ENCODE results near the gene DDX42. TPM values are rescaled to one million over a fixed set of nuclear protein-coding genes. Genes with fewer than 3 reads are reported as not detected.

Gene DDX42
- total RNA-seq, 4 donors from 2014 or later: 27.1 to 88.5 (median 51.9) TPM

DNA sequence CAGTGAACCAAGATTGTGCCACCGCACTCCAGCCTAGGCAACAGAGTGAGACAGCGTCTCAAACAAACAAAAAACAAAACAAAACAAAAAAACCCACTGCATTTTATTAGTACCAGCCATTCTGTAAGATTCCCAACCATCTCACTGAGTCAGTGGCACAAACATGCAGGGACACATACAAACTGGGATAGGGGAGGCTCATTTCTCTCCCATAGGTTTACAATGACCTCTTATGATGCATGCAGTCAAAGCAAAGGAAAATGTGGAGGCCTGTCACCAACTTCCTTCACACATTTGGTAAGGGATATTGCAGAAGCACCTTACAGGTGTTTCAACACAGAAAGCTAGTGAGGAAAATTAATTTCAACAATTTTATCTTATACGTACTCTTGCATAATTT is 19.9 kb upstream of the DDX42 start:
- H3K9me3 ChIP-seq: no peaks in the 10 kb centered on the region
- H3K36me3 ChIP-seq: peaks cover 4 to 100% (median 18%) of the 10 kb centered on the region in 3 donors
- DNase-seq: no peak
- no peak overlapping the region for H3K4me3 ChIP-seq
- intact Hi-C loops (cut with DNase I): no loop called here
- TF ChIP-seq POLR2A (IDR thresholded peaks at IDR 0.05): no peak
- TF ChIP-seq, protein P1, sequence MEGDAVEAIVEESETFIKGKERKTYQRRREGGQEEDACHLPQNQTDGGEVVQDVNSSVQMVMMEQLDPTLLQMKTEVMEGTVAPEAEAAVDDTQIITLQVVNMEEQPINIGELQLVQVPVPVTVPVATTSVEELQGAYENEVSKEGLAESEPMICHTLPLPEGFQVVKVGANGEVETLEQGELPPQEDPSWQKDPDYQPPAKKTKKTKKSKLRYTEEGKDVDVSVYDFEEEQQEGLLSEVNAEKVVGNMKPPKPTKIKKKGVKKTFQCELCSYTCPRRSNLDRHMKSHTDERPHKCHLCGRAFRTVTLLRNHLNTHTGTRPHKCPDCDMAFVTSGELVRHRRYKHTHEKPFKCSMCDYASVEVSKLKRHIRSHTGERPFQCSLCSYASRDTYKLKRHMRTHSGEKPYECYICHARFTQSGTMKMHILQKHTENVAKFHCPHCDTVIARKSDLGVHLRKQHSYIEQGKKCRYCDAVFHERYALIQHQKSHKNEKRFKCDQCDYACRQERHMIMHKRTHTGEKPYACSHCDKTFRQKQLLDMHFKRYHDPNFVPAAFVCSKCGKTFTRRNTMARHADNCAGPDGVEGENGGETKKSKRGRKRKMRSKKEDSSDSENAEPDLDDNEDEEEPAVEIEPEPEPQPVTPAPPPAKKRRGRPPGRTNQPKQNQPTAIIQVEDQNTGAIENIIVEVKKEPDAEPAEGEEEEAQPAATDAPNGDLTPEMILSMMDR (IDR thresholded peaks at IDR 0.05): no peak
- no peaks in the 10 kb centered on the region for H3K4me1 ChIP-seq
- H3K27me3 ChIP-seq: no peaks in the 10 kb centered on the region
- H3K27ac ChIP-seq: no peak overlapping the region
- WGBS, 2 donors: 86 to 95% methylated on average over 3 of the region's 3 CpGs

DNA sequence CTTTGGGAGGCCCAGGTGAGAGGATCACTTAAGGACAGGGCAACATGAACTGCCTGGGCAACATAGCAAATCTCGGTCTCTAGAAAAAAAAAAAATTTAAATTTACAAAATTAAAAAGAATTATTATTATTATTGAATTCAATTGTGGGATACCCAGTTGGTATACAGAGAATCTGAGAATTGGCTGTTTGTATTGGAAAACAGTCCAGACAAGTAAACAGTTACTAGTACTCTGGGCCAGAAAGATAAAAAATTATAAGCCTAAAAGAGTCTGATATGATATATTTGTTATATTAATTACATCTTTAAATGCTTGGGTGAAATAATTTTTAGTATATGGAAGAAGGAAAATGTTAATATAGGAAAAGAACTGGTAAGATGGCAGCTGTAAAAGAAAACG is 15.5 kb upstream of the DDX42 start:
- peaks cover 4 to 100% (median 31%) of the 10 kb centered on the region in 3 donors for H3K36me3 ChIP-seq
- no peak for TF ChIP-seq POLR2A (IDR thresholded peaks at IDR 0.05)
- TF ChIP-seq, protein P1 (IDR thresholded peaks at IDR 0.05): no peak
- H3K27ac ChIP-seq: no peak overlapping the region
- H3K4me3 ChIP-seq: no peak overlapping the region
- DNase-seq: no peak
- no peaks in the 10 kb centered on the region for H3K9me3 ChIP-seq
- no peaks in the 10 kb centered on the region for H3K4me1 ChIP-seq
- no peaks in the 10 kb centered on the region for H3K27me3 ChIP-seq
- WGBS, 2 donors: 71 to 79% methylated on average over 2 of the region's 2 CpGs
- intact Hi-C loops (cut with DNase I): no loop called here

DNA sequence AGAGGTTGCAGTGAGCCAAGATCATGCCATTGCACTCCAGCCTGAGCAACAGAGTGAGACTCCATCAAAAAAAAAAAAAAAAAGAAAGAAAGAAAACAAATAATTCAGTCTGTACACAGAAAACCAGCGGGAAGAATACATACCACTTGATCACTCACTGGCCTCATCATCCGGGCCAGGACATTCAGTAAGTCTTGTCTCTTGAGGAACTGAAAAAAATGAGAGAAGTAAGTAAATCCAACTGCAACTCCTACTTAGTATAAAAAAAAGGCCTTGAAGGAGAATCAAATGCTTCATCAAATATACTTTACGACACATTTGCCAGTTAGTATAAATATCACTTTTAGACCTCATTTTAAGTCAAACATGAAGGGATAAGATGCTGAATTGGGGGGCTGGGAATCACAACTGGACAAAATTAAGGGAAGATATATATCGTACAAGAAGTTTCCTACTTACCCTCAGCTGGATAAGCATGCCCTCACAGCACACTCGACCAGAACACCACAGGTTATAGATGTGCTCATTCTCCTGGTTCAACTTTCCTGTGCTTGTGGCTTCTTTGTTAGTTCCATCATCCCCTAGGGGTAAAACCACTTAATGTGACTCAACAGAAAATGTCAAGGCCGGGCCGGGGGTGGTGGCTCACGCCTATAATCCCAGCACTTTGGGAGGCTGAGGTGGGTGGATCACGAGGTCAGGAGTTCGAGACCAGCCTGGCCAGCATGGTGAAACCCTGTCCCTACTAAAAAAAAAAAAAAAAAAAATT is 13.0 kb upstream of the DDX42 start:
- TF ChIP-seq, protein P1 (IDR thresholded peaks at IDR 0.05): no peak
- TF ChIP-seq POLR2A (IDR thresholded peaks at IDR 0.05): no peak
- H3K27ac ChIP-seq: no peak overlapping the region
- H3K27me3 ChIP-seq: no peaks in the 10 kb centered on the region
- H3K9me3 ChIP-seq: no peaks in the 10 kb centered on the region
- H3K4me3 ChIP-seq: no peak overlapping the region
- intact Hi-C loops (cut with DNase I): no loop called here
- DNase-seq: no peak
- 56 to 65% methylated on average over 6 to 9 of the region's 10 CpGs for WGBS, 2 donors
- peaks cover 0 to 100% (median 33%) of the 10 kb centered on the region in 3 donors for H3K36me3 ChIP-seq
- no peaks in the 10 kb centered on the region for H3K4me1 ChIP-seq

DNA sequence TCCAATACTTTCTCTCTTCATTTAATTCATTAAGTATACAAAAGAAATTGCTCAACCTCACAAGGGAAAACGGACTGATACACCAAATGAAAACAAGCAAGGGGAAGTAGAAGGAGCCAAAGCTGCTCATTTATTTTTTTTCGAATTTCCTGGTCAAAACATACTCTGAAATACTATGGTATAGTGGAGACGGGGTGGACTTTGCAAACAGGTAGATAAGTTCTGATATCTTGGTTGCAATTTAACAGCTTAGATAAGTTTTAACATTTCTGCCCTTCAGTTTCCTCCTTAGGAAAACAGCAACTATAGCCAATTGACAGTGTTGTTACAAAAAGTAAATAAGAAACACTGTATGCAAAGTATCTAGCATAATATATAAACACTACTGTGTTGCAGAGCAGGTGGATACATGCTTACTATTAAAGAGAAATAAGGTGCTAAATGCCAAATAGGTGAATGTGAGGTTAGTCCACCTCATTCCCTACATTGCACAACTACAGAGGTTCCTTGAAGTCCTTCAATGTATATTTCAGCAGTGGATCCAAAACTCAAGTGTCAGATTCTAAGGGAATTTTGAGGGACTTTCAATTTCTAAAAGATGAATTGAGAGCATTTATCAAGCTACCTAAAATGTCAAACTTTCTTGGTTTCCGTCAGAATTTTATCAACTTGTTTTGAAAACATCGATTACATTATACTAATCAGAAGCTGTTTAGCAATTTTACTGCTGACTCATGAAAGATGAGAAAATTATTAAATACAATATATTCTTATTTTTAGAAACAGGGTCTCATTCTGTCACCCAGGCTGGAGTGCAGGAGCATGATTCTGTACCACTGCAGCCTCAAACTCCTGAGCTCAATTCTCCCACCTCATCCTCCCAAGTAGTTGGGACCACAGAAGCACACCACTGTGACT is 11.6 kb upstream of the DDX42 start:
- no peaks in the 10 kb centered on the region for H3K27me3 ChIP-seq
- peaks cover 0 to 86% (median 27%) of the 10 kb centered on the region in 3 donors for H3K36me3 ChIP-seq
- H3K4me3 ChIP-seq: no peak overlapping the region
- no peaks in the 10 kb centered on the region for H3K9me3 ChIP-seq
- no peak overlapping the region for H3K27ac ChIP-seq
- intact Hi-C loops (cut with DNase I): no loop called here
- TF ChIP-seq POLR2A (IDR thresholded peaks at IDR 0.05): no peak
- TF ChIP-seq, protein P1 (IDR thresholded peaks at IDR 0.05): no peak
- H3K4me1 ChIP-seq: peaks cover 0 to 3% (median 0%) of the 10 kb centered on the region in 3 donors
- no peak for DNase-seq
- WGBS, 2 donors: 77 to 85% methylated on average over 5 of the region's 5 CpGs

DNA sequence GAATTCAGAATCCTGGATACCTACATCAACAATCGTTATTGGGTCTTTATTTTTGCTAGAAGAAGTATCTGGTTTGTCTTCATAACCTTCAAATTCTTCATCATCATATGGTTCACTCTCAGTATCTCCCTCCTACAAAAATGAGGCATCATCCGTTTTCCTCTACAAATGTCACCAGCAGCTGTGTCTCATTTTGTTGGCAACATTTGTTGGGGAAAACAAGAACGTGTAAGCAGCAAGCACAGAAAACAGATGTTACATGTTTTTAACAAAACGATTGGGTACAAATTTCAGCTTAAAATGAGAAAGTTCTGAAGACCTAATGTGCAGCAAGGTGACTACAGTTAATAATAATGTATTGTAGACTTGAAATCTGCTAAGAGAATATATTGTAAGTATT is 9.3 kb upstream of the DDX42 start:
- 68 to 72% methylated on average over 4 of the region's 4 CpGs for WGBS, 2 donors
- peaks cover 0 to 76% (median 25%) of the 10 kb centered on the region in 3 donors for H3K36me3 ChIP-seq

More for the DNA sequence above, 9.3 kb upstream of the DDX42 start:
- no peak for TF ChIP-seq POLR2A (IDR thresholded peaks at IDR 0.05)
- TF ChIP-seq, protein P1 (IDR thresholded peaks at IDR 0.05): no peak
- Histone ChIP-seq H3K9me3 (no peaks in the 10 kb centered on the region), H3K4me3 (no peak overlapping the region), H3K27ac (no peak overlapping the region), H3K27me3 (no peaks in the 10 kb centered on the region), H3K4me1 (peaks cover 0 to 18% (median 0%) of the 10 kb centered on the region in 3 donors)
- intact Hi-C loops (cut with DNase I): no loop called here
- no peak for DNase-seq

Data from esophagus squamous epithelium (tissue), 5 donors.